H9 (cell line): ENCODE measurements around the gene DCLRE1B. TPM values are rescaled to one million over a fixed set of nuclear protein-coding genes. Genes with fewer than 3 reads are reported as not detected.

Experiments
- DNase-seq: peaks from one replicate; pipeline ENCODE4 v3.0.0-alpha.2; 2017
- H2AFZ ChIP-seq: one replicate; pipeline ENCODE4 v1.6.1; 2013; ENCODE audit warnings: mild to moderate bottlenecking, low read length, control low read depth, moderate library complexity
- H2AK5ac ChIP-seq: 2 replicates; pipeline ENCODE4 v1.6.1; 2013; ENCODE audit warnings: low read length, control low read depth, mixed read lengths; ENCODE audit not compliant: insufficient read length
- H2BK120ac ChIP-seq: one replicate; pipeline ENCODE4 v1.6.1; 2013; ENCODE audit warnings: low read depth, mild to moderate bottlenecking, low read length, control low read depth, inconsistent platforms; ENCODE audit not compliant: poor library complexity, severe bottlenecking
- H2BK12ac ChIP-seq: 2 replicates; pipeline ENCODE4 v1.6.1; 2013; ENCODE audit warnings: low read length, control low read depth, mixed read lengths, low read depth; ENCODE audit not compliant: insufficient read length
- H2BK15ac ChIP-seq: 2 replicates; pipeline ENCODE4 v1.6.1; 2013; ENCODE audit warnings: low read depth, low read length, control low read depth
- H2BK20ac ChIP-seq: one replicate; pipeline ENCODE4 v1.6.1; 2013; ENCODE audit warnings: low read depth, mild to moderate bottlenecking, low read length, control low read depth, inconsistent platforms; ENCODE audit not compliant: poor library complexity, severe bottlenecking
- H2BK5ac ChIP-seq: 2 replicates; pipeline ENCODE4 v1.6.1; 2013; ENCODE audit warnings: low read length, control low read depth, mixed read lengths; ENCODE audit not compliant: insufficient read length
- H3K14ac ChIP-seq: 2 replicates; pipeline ENCODE4 v1.6.1; 2013; ENCODE audit warnings: low read length, control low read depth; ENCODE audit not compliant: insufficient read depth
- H3K18ac ChIP-seq: 2 replicates; pipeline ENCODE4 v1.6.1; 2013; ENCODE audit warnings: low read depth, mild to moderate bottlenecking, mixed read lengths, low read length, control low read depth; ENCODE audit not compliant: insufficient read length
- H3K23ac ChIP-seq: 2 replicates; pipeline ENCODE4 v1.6.1; 2013; ENCODE audit warnings: low read length, control low read depth, mixed read lengths, low read depth; ENCODE audit not compliant: insufficient read length
- H3K23me2 ChIP-seq: 2 replicates; pipeline ENCODE4 v1.6.1; 2013; ENCODE audit warnings: low read depth, mild to moderate bottlenecking, mixed read lengths, low read length, control low read depth; ENCODE audit not compliant: insufficient read length, poor library complexity, severe bottlenecking
- H3K27ac ChIP-seq: 2 replicates; pipeline ENCODE4 v1.5.1; 2013; ENCODE audit warnings: low read length, control low read depth, mixed read lengths, low read depth; ENCODE audit not compliant: insufficient read length
- H3K27me3 ChIP-seq: 2 replicates; pipeline ENCODE4 v1.6.1; 2013; ENCODE audit warnings: low read length, control low read depth, inconsistent platforms; ENCODE audit not compliant: insufficient read depth
- H3K4ac ChIP-seq: 2 replicates; pipeline ENCODE4 v1.6.1; 2013; ENCODE audit warnings: low read depth, mild to moderate bottlenecking, control low read depth, inconsistent platforms, low read length, moderate library complexity
- H3K4me1 ChIP-seq: 2 replicates; pipeline ENCODE4 v1.6.1; 2013; ENCODE audit warnings: low read length, control low read depth, inconsistent platforms; ENCODE audit not compliant: insufficient read depth
- H3K4me2 ChIP-seq: 2 replicates; pipeline ENCODE4 v1.6.1; 2013; ENCODE audit warnings: low read length, control low read depth, mixed read lengths; ENCODE audit not compliant: insufficient read length, insufficient read depth
- H3K56ac ChIP-seq: 2 replicates; pipeline ENCODE4 v1.6.1; 2013; ENCODE audit warnings: low read depth, mild to moderate bottlenecking, mixed read lengths, low read length, control low read depth; ENCODE audit not compliant: insufficient read length
- H3K79me1 ChIP-seq: 2 replicates; pipeline ENCODE4 v1.6.1; 2013; ENCODE audit warnings: low read depth, mild to moderate bottlenecking, moderate library complexity, low read length, control low read depth, inconsistent platforms; ENCODE audit not compliant: insufficient read depth, poor library complexity, severe bottlenecking
- H3K79me2 ChIP-seq: 2 replicates; pipeline ENCODE4 v1.6.1; 2013; ENCODE audit warnings: low read length, control low read depth, inconsistent platforms; ENCODE audit not compliant: insufficient read depth
- H3K9ac ChIP-seq: 2 replicates; pipeline ENCODE4 v1.6.1; 2013; ENCODE audit warnings: low read length, control low read depth, mixed read lengths; ENCODE audit not compliant: insufficient read length; ENCODE audit errors: extremely low read depth
- H3K9me3 ChIP-seq: one replicate; pipeline ENCODE4 v1.6.1; 2013; ENCODE audit warnings: low read depth, low read length, inconsistent platforms; ENCODE audit not compliant: control insufficient read depth
- H3T11ph ChIP-seq: one replicate; pipeline ENCODE4 v1.6.1; 2013; ENCODE audit warnings: mild to moderate bottlenecking, low read length, control low read depth, inconsistent platforms
- H4K20me1 ChIP-seq: one replicate; pipeline ENCODE4 v1.6.1; 2013; ENCODE audit not compliant: control insufficient read depth, insufficient read length, insufficient read depth
- H4K5ac ChIP-seq: 2 replicates; pipeline ENCODE4 v1.6.1; 2013; ENCODE audit warnings: low read depth, mild to moderate bottlenecking, mixed read lengths, low read length, control low read depth; ENCODE audit not compliant: insufficient read length
- H4K8ac ChIP-seq: replicated peaks from 2 replicates; pipeline ENCODE4 v1.6.1; 2013; ENCODE audit warnings: low read length, control low read depth, mixed read lengths, low read depth; ENCODE audit not compliant: insufficient read length
- H4K91ac ChIP-seq: 2 replicates; pipeline ENCODE4 v1.6.1; 2013; ENCODE audit warnings: low read depth, mild to moderate bottlenecking, moderate library complexity, mixed read lengths, low read length, control low read depth; ENCODE audit not compliant: insufficient read length
- H3K27ac Mint-ChIP-seq, 3 experiments: 2 replicates in 2 of 3; 3 replicates in 1 of 3; pipeline ENCODE4 v1.8.0; 2020 to 2021; ENCODE audit warnings: mixed read lengths in 3 of 3, mild to moderate bottlenecking in 1 of 3, moderate library complexity in 1 of 3
- H3K27me3 Mint-ChIP-seq: 2 replicates; pipeline ENCODE4 v1.8.0; 2021; ENCODE audit warnings: low read depth, mild to moderate bottlenecking, moderate library complexity, mixed read lengths
- H3K36me3 Mint-ChIP-seq, 3 experiments: 2 replicates in 2 of 3; 3 replicates in 1 of 3; pipeline ENCODE4 v1.8.0; 2020 to 2021; ENCODE audit warnings: low read depth in 3 of 3, mixed read lengths in 3 of 3; ENCODE audit not compliant: insufficient read depth in 1 of 3
- H3K4me1 Mint-ChIP-seq, 2 experiments: 2 replicates each; pipeline ENCODE4 v1.8.0; 2020; ENCODE audit warnings: mixed read lengths in 2 of 2
- H3K4me3 Mint-ChIP-seq, 2 experiments: 2 replicates in 1 of 2; 3 replicates in 1 of 2; pipeline ENCODE4 v1.8.0; 2020 to 2021; ENCODE audit warnings: mild to moderate bottlenecking in 2 of 2, mixed read lengths in 2 of 2, moderate library complexity in 1 of 2
- H3K9me3 Mint-ChIP-seq, 2 experiments: 2 replicates in 1 of 2; 3 replicates in 1 of 2; pipeline ENCODE4 v1.8.0; 2020; ENCODE audit warnings: mild to moderate bottlenecking in 2 of 2, mixed read lengths in 2 of 2, moderate library complexity in 1 of 2
- CTCF ChIP-seq: fragments of 200-600 bp; sonication (generic); conservative IDR thresholded peaks from 3 replicates; pipeline ENCODE4 v1.8.0; 2021; ENCODE audit warnings: antibody characterized with exemption, mild to moderate bottlenecking
- total RNA-seq: library from RNA; stranded (reverse); gene quantifications from 2 replicates; pipeline ENCODE4 v1.2.1, GENCODE V29; 2021

The DCLRE1B gene
- total RNA-seq, 1 experiment from 2014 or later = 13.4 TPM

- Histone ChIP-seq H3K79me2 (peaks cover 4% of the 10 kb centered on the region; the same call in 1 of the 2 replicates), H2BK15ac (no peak overlapping the region), H3K9ac (no peak overlapping the region), H3K56ac (no peak overlapping the region), H2AFZ (no peak overlapping the region), H2BK20ac (no peak overlapping the region), H2BK5ac (no peak overlapping the region), H3K14ac (no peak overlapping the region), H3T11ph (no peak overlapping the region), H3K4ac (no peak overlapping the region), H3K4me2 (no peak overlapping the region), H4K91ac (no peak overlapping the region), H3K27ac (no peak overlapping the region), H3K4me1 (peaks cover 3% of the 10 kb centered on the region; the same call in 1 of the 2 replicates), H3K23me2 (no peaks in the 10 kb centered on the region), H2BK12ac (no peak overlapping the region), H4K20me1 (no peaks in the 10 kb centered on the region), H4K8ac (no peak overlapping the region), H3K79me1 (no peaks in the 10 kb centered on the region), H3K27me3 (no peaks in the 10 kb centered on the region), H4K5ac (no peak overlapping the region), H2AK5ac (no peak overlapping the region), H2BK120ac (no peak overlapping the region), H3K23ac (no peak overlapping the region), H3K9me3 (no peaks in the 10 kb centered on the region), H3K18ac (no peak overlapping the region)
- Mint-ChIP-seq H3K4me1 (peaks cover 23 to 26% of the 10 kb centered on the region in 2 experiments), H3K27me3 (no peaks in the 10 kb centered on the region), H3K36me3 (peaks cover 16 to 34% (median 21%) of the 10 kb centered on the region in 3 experiments; a peak in 6 of 7 replicates), H3K4me3 (no peak overlapping the region), H3K27ac (no peak overlapping the region), H3K9me3 (no peaks in the 10 kb centered on the region)
- no peak for DNase-seq
- TF ChIP-seq CTCF = no peak
Measured at GRCh38 chr1:113942527-113942926, 37.4 kb downstream of the DCLRE1B start.
